ENCODE measurements around the gene CLDN5.

- TF ChIP-seq FOXP2 (optimal IDR thresholded peaks at IDR 0.05; ENCODE audit: borderline replicate concordance, extremely low read depth, extremely low read length, insufficient read depth) (peak; percentile 95), POLR2AphosphoS5 (IDR thresholded peaks at IDR 0.05; ENCODE audit: low read depth, low read length) (no peak), TAF1 (IDR thresholded peaks at IDR 0.05; ENCODE audit: borderline replicate concordance, insufficient read depth, low read length) (no peak), REST (IDR thresholded peaks at IDR 0.05; ENCODE audit: insufficient read depth in 1 of 2, low read depth in 2 of 2, low read length in 2 of 2) (no peak), SIN3A (IDR thresholded peaks at IDR 0.05; ENCODE audit: borderline replicate concordance, insufficient read depth, low read length) (no peak)
Observed at GRCh38 chr22:19497245-19497644, 27.0 kb downstream of the CLDN5 start.
